T-helper 1 cell treated with Interleukin-12 subunit alpha and Interleukin-12 subunit beta and Interleukin-4 antibody, amounts not matched to agents 30 ng/mL and 1 ng/mL, for 36 hours (primary cell): ENCODE results near the gene APRT. TPM values are rescaled to one million over a fixed set of nuclear protein-coding genes. Genes with fewer than 3 reads are reported as not detected.

ENCODE experiments used
- intact Hi-C: fragments of 100-400 bp; cut with micrococcal nuclease; formaldehyde crosslinking; loops from one replicate; pipeline ENCODE4 v1.15.1; 2024
- total RNA-seq: library from RNA; stranded (reverse); gene quantifications from 2 replicates; pipeline ENCODE4 v1.2.3, GENCODE V29; 2022

APRT gene
- total RNA-seq, 1 donor from 2014 or later, result 164 TPM

- intact Hi-C loops, result no loop called here
Observed at GRCh38 chr16:88761830-88762229, 49.9 kb downstream of the APRT start.

GRCh38 chr16:88761143-88761534, 50.6 kb downstream of the APRT start:
- intact Hi-C loops, result no loop called here

GRCh38 chr16:88760424-88761142, 51.1 kb downstream of the APRT start:
- intact Hi-C loops, result no loop called here

- intact Hi-C loops, result no loop called here
Observed at GRCh38 chr16:88759976-88760350, 51.8 kb downstream of the APRT start.

Other genes starting within 250 kb of the APRT start
- gene ZC3H18, start 241.5 kb downstream of the APRT start, total RNA-seq, result 92.9 and 99.6 TPM in 2 replicates
- not detected in 2 replicates for gene IL17C, start 173.4 kb downstream of the APRT start, total RNA-seq
- gene CYBA, start 160.9 kb downstream of the APRT start, total RNA-seq, result 554 and 567 TPM in 2 replicates
- gene MVD, start 148.8 kb downstream of the APRT start, total RNA-seq, result 86.1 and 87.5 TPM in 2 replicates
- gene SNAI3, start 125.4 kb downstream of the APRT start, total RNA-seq, result 11.7 and 12.1 TPM in 2 replicates
- gene RNF166, start 105.5 kb downstream of the APRT start, total RNA-seq, result 132 and 139 TPM in 2 replicates
- gene CTU2, start 105.4 kb downstream of the APRT start, total RNA-seq, result 33.3 and 34.5 TPM in 2 replicates
- 230 and 240 TPM in 2 replicates for gene PIEZO1, start 26.7 kb downstream of the APRT start, total RNA-seq
- gene CDT1, start 8.1 kb downstream of the APRT start, total RNA-seq, result 69.6 and 78.9 TPM in 2 replicates
- gene GALNS, start 45.0 kb upstream of the APRT start, total RNA-seq, result 42.0 and 42.2 TPM in 2 replicates
- gene TRAPPC2L, start 45.2 kb upstream of the APRT start, total RNA-seq, result 50.0 and 63.3 TPM in 2 replicates
- not detected in 2 replicates for gene PABPN1L, start 54.7 kb upstream of the APRT start, total RNA-seq
- 0.51 TPM in 2 replicates for gene CBFA2T3, start 165.3 kb upstream of the APRT start, total RNA-seq